ENCODE data around the gene CCDC134.
"Not testable (repeated sequence)": the region's sequence is repeated elsewhere in the genome, so short reads cannot be mapped to it uniquely, and the experiment has no call there.

CCDC134 gene

DNA sequence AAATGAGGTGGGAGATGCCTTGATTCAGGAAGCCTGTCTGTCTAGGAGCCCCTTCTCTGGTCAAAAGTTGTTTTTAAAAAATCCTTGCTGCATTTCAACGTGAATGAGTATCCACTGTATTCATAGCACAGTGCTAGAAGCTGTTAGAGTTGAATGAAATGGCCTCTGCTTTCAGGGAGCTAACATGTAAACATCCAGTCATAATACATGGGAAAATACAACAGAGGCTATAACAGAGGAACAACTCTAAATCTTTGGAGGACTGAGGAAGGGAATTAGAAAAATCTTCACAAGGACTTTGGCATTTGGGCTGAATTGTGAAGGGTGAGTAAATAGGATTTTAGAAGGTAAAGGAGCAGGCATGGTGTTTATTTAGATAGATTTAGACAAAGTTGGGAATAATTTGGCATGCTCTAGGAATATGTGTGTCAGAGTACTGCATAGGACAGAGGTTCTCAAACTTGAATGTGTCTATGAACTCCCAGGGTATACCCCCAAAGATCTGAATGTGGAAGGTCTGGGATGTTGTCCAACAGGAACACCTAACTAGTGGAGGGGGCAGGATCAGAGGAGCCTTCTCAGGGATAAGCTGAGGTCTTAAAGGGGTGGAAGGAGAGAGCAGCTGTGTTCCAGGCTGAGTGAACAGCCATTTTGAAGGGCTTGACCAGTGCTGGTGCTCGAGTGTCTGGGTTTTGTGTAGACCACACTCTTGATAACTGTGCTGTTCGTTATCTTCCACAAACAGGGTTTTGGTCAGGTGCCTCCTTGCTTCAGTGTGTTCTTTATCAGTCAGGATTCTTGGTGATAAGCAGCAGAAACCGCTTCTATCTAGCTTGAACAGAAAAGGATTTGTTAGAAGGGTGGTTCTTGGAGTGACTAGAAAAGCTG lies 45.1 kb downstream of the CCDC134 start:
- no peak for DNase-seq

- DNase-seq, result no peak
These were observed 45.9 kb downstream of the CCDC134 start for GRCh38 chr22:41846268-41846987.

- no peak for DNase-seq
These were observed 46.8 kb downstream of the CCDC134 start for GRCh38 chr22:41847300-41847699.

GRCh38 chr22:41848468-41848867 lies 48.0 kb downstream of the CCDC134 start:
- DNase-seq, result no peak

- no peak for DNase-seq
These were observed 56.0 kb downstream of the CCDC134 start for GRCh38 chr22:41856469-41856868.

- DNase-seq, result peak; percentile 74
These were observed 56.8 kb downstream of the CCDC134 start for GRCh38 chr22:41857155-41857859.

DNA sequence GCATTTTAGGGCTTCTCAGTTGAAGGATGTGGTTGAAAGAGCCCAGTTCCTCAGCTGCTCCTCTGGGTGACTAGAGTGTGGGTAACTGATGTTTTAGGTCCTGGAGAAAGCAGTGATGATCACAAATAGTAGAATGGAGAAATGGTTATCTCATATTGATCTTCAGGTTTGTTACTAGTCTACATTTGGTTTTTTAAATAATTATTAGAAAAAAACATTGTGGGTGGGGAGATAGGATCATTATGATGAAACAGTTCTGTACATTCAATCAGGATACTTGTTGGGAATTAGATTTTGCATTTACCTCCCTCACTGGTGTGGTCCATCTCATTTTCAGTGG lies 57.4 kb downstream of the CCDC134 start:
- no peak for DNase-seq

DNA sequence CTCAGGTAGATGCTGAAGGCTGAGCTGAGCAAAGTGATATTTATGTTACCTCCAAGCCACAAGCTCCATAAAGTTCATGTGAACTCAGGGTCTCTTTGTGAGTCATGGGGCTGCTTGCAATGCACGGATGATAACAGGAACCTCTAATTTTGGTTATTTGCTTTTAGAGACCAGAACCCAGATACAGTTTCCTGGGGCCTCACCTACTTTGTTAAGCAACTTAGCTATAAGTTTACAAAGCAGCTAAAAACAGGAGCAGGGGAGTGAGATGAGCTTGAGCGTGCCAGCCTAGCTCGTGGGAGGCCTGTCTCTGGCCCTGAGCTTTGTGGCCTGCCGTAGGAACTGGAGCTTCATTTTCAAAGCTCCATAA lies 61.7 kb downstream of the CCDC134 start:
- peak; percentile 47 for DNase-seq

DNA sequence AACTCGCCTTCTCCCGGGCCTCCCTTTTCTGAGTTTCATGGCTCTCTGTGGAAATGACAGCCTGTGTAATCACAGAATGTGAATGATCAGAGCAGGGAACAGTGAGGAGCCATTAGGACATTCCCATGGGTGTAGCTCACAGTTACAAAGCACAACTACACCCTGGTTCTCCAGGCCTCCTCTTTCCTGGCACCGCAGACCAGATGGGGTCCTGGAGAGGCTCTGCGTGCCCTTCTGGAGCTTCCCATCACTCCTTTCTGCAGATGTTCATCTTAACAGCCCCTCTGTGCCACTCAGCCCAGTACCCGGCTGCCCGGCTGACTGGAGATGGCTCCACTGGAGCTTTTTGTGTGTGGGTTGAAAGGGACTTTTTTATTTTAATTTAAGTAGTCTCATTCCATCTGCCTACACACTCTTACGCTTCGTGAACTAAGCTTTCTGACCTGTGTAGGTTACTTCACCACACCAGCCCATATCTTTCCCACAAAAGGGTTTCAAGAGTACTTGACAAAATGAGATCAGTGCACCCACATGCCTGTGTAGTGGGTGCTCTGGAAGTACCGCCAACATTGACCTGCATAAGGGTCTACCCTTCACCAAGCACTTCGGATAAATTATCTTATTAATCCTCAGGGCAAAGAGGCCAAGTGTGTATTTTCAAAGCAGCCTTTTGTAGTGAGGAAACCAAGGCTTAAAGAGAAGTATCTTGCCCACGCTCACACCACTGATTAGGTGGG lies 62.2 kb downstream of the CCDC134 start:
- no peak for DNase-seq

DNA sequence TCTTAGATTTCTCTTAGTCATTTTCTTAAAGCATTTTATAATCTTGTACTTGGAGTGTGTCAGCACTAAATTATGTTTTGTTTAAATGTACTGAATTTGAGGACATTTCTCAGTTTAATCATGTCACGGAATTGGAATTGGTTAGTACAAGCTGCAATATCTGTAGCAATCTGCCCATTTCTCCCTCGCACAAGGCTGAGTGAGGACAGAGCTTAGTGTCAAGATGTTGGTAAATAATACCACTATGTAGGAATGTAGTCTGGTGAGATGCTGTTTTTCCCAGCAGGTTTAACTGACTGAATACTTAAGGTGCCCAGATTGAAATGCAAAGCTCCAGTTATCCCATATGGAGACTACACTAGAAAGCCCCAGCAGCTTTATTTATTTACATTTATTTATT lies 63.0 kb downstream of the CCDC134 start:
- DNase-seq, result no peak

- DNase-seq, result no peak
These were observed 68.1 kb downstream of the CCDC134 start for GRCh38 chr22:41868556-41868955.

- DNase-seq, result not testable (repeated sequence)
These were observed 69.6 kb downstream of the CCDC134 start for GRCh38 chr22:41870081-41870480.

DNA sequence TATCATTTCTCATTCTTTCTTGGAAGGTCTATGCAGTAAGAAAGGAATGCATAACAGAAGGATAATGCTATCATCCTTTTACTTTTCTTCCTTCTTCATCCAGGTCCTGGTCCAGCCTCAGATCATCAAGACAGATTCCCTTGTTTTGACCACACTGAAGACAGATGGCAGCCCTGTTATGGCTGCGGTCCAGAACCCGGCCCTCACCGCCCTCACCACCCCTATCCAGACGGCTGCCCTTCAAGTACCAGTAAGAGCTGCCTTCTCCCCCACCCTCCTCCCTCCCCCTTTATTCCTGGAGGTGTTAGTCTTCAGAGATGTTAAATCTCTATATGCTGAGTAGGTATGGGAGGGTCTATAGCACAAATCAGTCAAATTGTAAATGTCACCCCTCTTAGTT lies 70.3 kb downstream of the CCDC134 start:
- no peak for DNase-seq

DNA sequence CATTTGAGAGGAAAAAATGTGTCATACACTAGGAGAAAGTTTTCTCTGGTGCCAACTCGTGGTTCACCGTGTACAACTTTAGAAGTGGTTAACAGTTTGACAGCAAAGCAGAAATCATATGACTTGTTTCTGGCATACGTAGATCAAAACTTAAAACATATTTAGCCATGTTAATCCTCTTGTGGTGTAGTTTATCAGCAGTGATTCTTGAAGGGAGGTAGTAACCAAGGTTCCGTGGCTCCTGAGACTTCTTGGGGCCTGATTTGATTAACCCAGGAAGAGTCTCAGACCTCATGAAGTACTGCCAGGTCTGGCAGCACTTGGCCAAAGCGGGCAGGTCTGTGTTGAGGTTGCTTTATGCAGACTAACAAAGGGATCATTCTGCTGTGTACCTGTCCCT lies 72.9 kb downstream of the CCDC134 start:
- DNase-seq, result peak; percentile 69

- no peak for DNase-seq
These were observed 73.6 kb downstream of the CCDC134 start for GRCh38 chr22:41874090-41874489.

- DNase-seq, result no peak
These were observed 75.2 kb downstream of the CCDC134 start for GRCh38 chr22:41875531-41876270.
